ENCODE results near the gene PCSK7.

DNA sequence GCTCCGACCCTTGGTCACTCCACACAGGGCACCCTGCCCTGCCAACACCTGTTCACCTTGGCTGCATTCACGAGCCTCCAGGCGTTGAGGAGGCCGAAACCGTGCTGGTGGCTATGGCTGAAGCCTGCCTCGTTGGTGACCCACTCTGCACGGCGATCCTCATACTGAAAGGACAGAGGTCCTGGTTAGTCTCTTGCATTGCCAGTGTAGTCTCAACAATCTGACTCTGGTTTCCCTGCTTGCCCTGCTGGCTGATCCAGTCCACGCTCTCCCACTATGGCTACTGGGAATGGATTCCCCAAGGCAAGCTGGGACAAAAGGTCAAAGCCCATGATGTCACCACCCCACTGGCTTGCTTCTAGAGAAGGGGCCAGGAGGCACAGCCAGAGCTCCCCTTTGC is 12.9 kb downstream of the PCSK7 start:
- TF ChIP-seq, protein P1, sequence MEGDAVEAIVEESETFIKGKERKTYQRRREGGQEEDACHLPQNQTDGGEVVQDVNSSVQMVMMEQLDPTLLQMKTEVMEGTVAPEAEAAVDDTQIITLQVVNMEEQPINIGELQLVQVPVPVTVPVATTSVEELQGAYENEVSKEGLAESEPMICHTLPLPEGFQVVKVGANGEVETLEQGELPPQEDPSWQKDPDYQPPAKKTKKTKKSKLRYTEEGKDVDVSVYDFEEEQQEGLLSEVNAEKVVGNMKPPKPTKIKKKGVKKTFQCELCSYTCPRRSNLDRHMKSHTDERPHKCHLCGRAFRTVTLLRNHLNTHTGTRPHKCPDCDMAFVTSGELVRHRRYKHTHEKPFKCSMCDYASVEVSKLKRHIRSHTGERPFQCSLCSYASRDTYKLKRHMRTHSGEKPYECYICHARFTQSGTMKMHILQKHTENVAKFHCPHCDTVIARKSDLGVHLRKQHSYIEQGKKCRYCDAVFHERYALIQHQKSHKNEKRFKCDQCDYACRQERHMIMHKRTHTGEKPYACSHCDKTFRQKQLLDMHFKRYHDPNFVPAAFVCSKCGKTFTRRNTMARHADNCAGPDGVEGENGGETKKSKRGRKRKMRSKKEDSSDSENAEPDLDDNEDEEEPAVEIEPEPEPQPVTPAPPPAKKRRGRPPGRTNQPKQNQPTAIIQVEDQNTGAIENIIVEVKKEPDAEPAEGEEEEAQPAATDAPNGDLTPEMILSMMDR (IDR thresholded peaks at IDR 0.05) = no peak
- TF ChIP-seq POLR2AphosphoS5 (IDR thresholded peaks at IDR 0.05; ENCODE audit: insufficient read depth in 1 of 2, low read depth in 1 of 2) (no peak), POLR2A (IDR thresholded peaks at IDR 0.05) (no peak)
